Endothelial cell of umbilical vein (primary cell): ENCODE results near the gene PLAC1. TPM values are rescaled to one million over a fixed set of nuclear protein-coding genes. Genes with fewer than 3 reads are reported as not detected.

ENCODE experiments used
- BruUV-seq: library from RNA; stranded (reverse); fragments of 400-500 nt; replicated peaks from 2 replicates; lab custom pipeline; 2021; lab: Mats Ljungman, UMichigan
- CTCF ChIA-PET: fragments of 300-600, 350-600 bp; sonication (Branson Sonifier 250); formaldehyde crosslinking; loops from one replicate; lab custom pipeline; 2021; ENCODE audit warnings: antibody characterized with exemption, inconsistent platforms; lab: Charles Lee
- POLR2A ChIA-PET: fragments of 300-600, 350-600 bp; sonication (Branson Sonifier 250); formaldehyde crosslinking; loops from one replicate; lab custom pipeline; 2021; ENCODE audit warnings: antibody characterized with exemption, inconsistent platforms; lab: Charles Lee
- DNase-seq: peaks from one replicate; pipeline ENCODE4 v3.0.0-alpha.2; 2011; ENCODE audit warnings: low read depth, low spot score
- FAIRE-seq: peaks from 2 replicates; lab custom pipeline; 2011; peaks lifted over from hg19 to GRCh38; lab: Jason Lieb, UNC
- H2AFZ ChIP-seq: 2 replicates; pipeline ENCODE4 v1.6.0; 2012; ENCODE audit warnings: low read depth, low read length, control low read depth, inconsistent platforms
- H3K27ac ChIP-seq: 2 replicates; pipeline ENCODE4 v1.5.1; 2011; ENCODE audit warnings: low read depth, mild to moderate bottlenecking, control low read depth, low read length, moderate library complexity; ENCODE audit not compliant: insufficient read depth
- H3K27me3 ChIP-seq, 2 experiments: 2 replicates each; pipeline versions ENCODE4 v1.6.0 to v1.6.1; 2011; ENCODE audit warnings: low read length in 2 of 2, mixed read lengths in 1 of 2; ENCODE audit not compliant: control insufficient read depth in 2 of 2, insufficient read depth in 2 of 2
- H3K36me3 ChIP-seq, 2 experiments: 2 replicates in 1 of 2; 3 replicates in 1 of 2; pipeline ENCODE4 v1.5.1; 2011; ENCODE audit warnings: low read length in 2 of 2, mild to moderate bottlenecking in 1 of 2, moderate library complexity in 1 of 2; ENCODE audit not compliant: control insufficient read depth in 2 of 2, insufficient read depth in 2 of 2; ENCODE audit errors: extremely low read depth in 1 of 2
- H3K4me1 ChIP-seq: 3 replicates; pipeline ENCODE4 v1.5.1; 2011; ENCODE audit warnings: mild to moderate bottlenecking, low read length; ENCODE audit not compliant: control insufficient read depth, insufficient read depth; ENCODE audit errors: extremely low read depth
- H3K4me2 ChIP-seq: 2 replicates; pipeline ENCODE4 v1.6.1; 2011; ENCODE audit warnings: low read length, control low read depth, mixed read lengths; ENCODE audit not compliant: insufficient read depth
- H3K4me3 ChIP-seq, 3 experiments: fragments of 200-600 bp in 1 of 3; sonication (generic), shearing (Covaris generic) in 1 of 3; replicated peaks in 1 of 3; 2 replicates each; pipeline ENCODE4 v1.5.1; 2011 to 2016; ENCODE audit warnings: control low read depth in 3 of 3, low read length in 3 of 3, mild to moderate bottlenecking in 2 of 3, inconsistent platforms in 1 of 3, low read depth in 1 of 3, moderate library complexity in 1 of 3; ENCODE audit not compliant: insufficient read depth in 1 of 3
- H3K79me2 ChIP-seq: 2 replicates; pipeline ENCODE4 v1.6.0; 2012; ENCODE audit warnings: low read length, inconsistent platforms; ENCODE audit not compliant: control insufficient read depth, insufficient read depth
- H3K9ac ChIP-seq: replicated peaks from 2 replicates; pipeline ENCODE3; 2011; ENCODE audit warnings: low read length, control low read depth; ENCODE audit not compliant: insufficient read depth; ENCODE audit errors: extremely low read depth
- H3K9me1 ChIP-seq: replicated peaks from 3 replicates; pipeline ENCODE4 v1.6.0; 2011; ENCODE audit warnings: mild to moderate bottlenecking, low read length; ENCODE audit not compliant: control insufficient read depth, insufficient read depth; ENCODE audit errors: extremely low read depth
- H3K9me3 ChIP-seq: replicated peaks from 2 replicates; pipeline ENCODE4 v1.5.1; 2012; ENCODE audit warnings: low read length, inconsistent platforms; ENCODE audit not compliant: control insufficient read depth, insufficient read depth
- H4K20me1 ChIP-seq: replicated peaks from 2 replicates; pipeline ENCODE3; 2011; ENCODE audit warnings: mild to moderate bottlenecking, low read length; ENCODE audit not compliant: control insufficient read depth, insufficient read depth; ENCODE audit errors: extremely low read depth
- EZH2 ChIP-seq: IDR thresholded peaks from 2 replicates; pipeline ENCODE4 v1.6.1; 2012; ENCODE audit warnings: borderline replicate concordance, low read depth, mild to moderate bottlenecking, moderate library complexity, low read length, inconsistent platforms; ENCODE audit not compliant: severe bottlenecking
- FOS ChIP-seq: IDR thresholded peaks from 2 replicates; pipeline ENCODE4 v1.6.1; 2011; ENCODE audit warnings: mild to moderate bottlenecking, low read length, moderate library complexity, borderline replicate concordance; ENCODE audit not compliant: insufficient read depth
- GATA2 ChIP-seq: IDR thresholded peaks from 2 replicates; pipeline ENCODE4 v1.7.0; 2011; ENCODE audit warnings: low read depth, mild to moderate bottlenecking, moderate library complexity, mixed read lengths, low read length; ENCODE audit not compliant: insufficient read length, insufficient read depth
- JUN ChIP-seq: IDR thresholded peaks from 2 replicates; pipeline ENCODE4 v1.6.1; 2011; ENCODE audit warnings: borderline replicate concordance, low read depth; ENCODE audit not compliant: insufficient read length, insufficient read depth
- MYC ChIP-seq: IDR thresholded peaks from one replicate; pipeline ENCODE4 v1.6.1; 2011; ENCODE audit warnings: mild to moderate bottlenecking, low read depth, low read length
- POLR2A ChIP-seq: IDR thresholded peaks from 2 replicates; pipeline ENCODE4 v1.6.1; 2012; ENCODE audit warnings: low read depth, mild to moderate bottlenecking, control low read depth, low read length
- POLR2AphosphoS5 ChIP-seq: IDR thresholded peaks from 2 replicates; pipeline ENCODE4 v1.6.1; 2012; ENCODE audit warnings: low read depth, mild to moderate bottlenecking, control low read depth, low read length, moderate library complexity; ENCODE audit not compliant: insufficient read depth
- dilution Hi-C: fragments of 300-500 bp; cut with MboI; formaldehyde crosslinking; loops from one replicate; pipeline ENCODE4 v1.15.0; 2019; ENCODE audit warnings: low sequenced_read_pairs; ENCODE audit not compliant: extremely low pct_ligation_motif_present
- intact Hi-C: fragments of 100-400 bp; cut with micrococcal nuclease; formaldehyde crosslinking; loops from one replicate; pipeline ENCODE4 v1.10.0; 2022
- polyA plus RNA-seq, 4 experiments: library from polyadenylated mRNA; depleted of rRNA in 3 of 4; stranded (reverse) in 3 of 4; unstranded in 1 of 4; fragments of >200 nt; gene quantifications; 2 replicates each; pipeline versions ENCODE4 v1.2.1 to v1.2.3, GENCODE V29; 2011 to 2012; ENCODE audit warnings: missing spikeins in 1 of 4
- total RNA-seq: library from RNA; stranded (reverse); gene quantifications from 2 replicates; pipeline ENCODE4 v1.2.3, GENCODE V29; 2021
- TF ChIP-seq, protein P1 (sequence below), 2 donors: IDR thresholded peaks; 1 replicate in 1 of 2; 2 replicates in 1 of 2; pipeline ENCODE4 v1.5.1; 2011; ENCODE audit warnings: low read length in 2 of 2, mild to moderate bottlenecking in 2 of 2, moderate library complexity in 2 of 2, control low read depth in 1 of 2, inconsistent platforms in 1 of 2, low read depth in 1 of 2; ENCODE audit not compliant: insufficient read depth in 1 of 2; ENCODE audit errors: extremely low read depth in 1 of 2

The PLAC1 gene
- total and polyA plus RNA-seq, 2 donors (not counting 3 experiments of a cell fraction or from before 2014, with no cell fraction given): 0.58 to 2.4 TPM

GRCh38 chrX:134542485-134542884 is 115.8 kb downstream of the PLAC1 start:
- TF ChIP-seq MYC: no peak
- no peak for TF ChIP-seq GATA2
- TF ChIP-seq JUN: no peak
- no peak for TF ChIP-seq EZH2
- TF ChIP-seq POLR2A: no peak
- TF ChIP-seq, protein P1, sequence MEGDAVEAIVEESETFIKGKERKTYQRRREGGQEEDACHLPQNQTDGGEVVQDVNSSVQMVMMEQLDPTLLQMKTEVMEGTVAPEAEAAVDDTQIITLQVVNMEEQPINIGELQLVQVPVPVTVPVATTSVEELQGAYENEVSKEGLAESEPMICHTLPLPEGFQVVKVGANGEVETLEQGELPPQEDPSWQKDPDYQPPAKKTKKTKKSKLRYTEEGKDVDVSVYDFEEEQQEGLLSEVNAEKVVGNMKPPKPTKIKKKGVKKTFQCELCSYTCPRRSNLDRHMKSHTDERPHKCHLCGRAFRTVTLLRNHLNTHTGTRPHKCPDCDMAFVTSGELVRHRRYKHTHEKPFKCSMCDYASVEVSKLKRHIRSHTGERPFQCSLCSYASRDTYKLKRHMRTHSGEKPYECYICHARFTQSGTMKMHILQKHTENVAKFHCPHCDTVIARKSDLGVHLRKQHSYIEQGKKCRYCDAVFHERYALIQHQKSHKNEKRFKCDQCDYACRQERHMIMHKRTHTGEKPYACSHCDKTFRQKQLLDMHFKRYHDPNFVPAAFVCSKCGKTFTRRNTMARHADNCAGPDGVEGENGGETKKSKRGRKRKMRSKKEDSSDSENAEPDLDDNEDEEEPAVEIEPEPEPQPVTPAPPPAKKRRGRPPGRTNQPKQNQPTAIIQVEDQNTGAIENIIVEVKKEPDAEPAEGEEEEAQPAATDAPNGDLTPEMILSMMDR (IDR thresholded peaks at IDR 0.05; ENCODE audit: extremely low read depth in 1 of 2, insufficient read depth in 1 of 2, low read depth in 1 of 2, low read length in 2 of 2): no peak
- TF ChIP-seq POLR2AphosphoS5: peak; percentile 32
- no peak for TF ChIP-seq FOS
- H3K27ac ChIP-seq: no peak overlapping the region
- ChIA-PET CTCF (interaction anchor here (0.7 to 1.3 kb wide), 5 partner anchors 22 to 221 kb away, joined by 3 to 5 read pairs (median 3); no protein-coding TSS in a partner anchor), POLR2A (no interaction called here)
- H3K9me1 ChIP-seq: no peaks in the 10 kb centered on the region
- H3K4me2 ChIP-seq: no peak overlapping the region
- no peak overlapping the region for H2AFZ ChIP-seq
- no peak for DNase-seq
- dilution Hi-C loops (no loop called here), intact Hi-C loops (no loop called here)
- no TSS peak for BruUV-seq
- no peak overlapping the region for H3K9ac ChIP-seq
- peaks cover 8% of the 10 kb centered on the region for H3K79me2 ChIP-seq
- no peak for FAIRE-seq
- peaks cover 31% of the 10 kb centered on the region for H3K4me1 ChIP-seq
- H3K36me3 ChIP-seq: peaks cover 0 to 8% of the 10 kb centered on the region in 2 experiments
- H3K27me3 ChIP-seq: no peaks in the 10 kb centered on the region
- no peaks in the 10 kb centered on the region for H4K20me1 ChIP-seq
- H3K9me3 ChIP-seq: no peaks in the 10 kb centered on the region
- H3K4me3 ChIP-seq: no peak overlapping the region
